GM21360 (cell line): ENCODE data around the gene DAGLA.

Experiments used
- ATAC-seq: cut with Tn5 transposase; IDR thresholded peaks from one replicate; pipeline ENCODE4 v1.9.1; 2021; ENCODE audit warnings: mild to moderate bottlenecking, moderate library complexity; ENCODE audit not compliant: unreplicated experiment

DAGLA gene

GRCh38 chr11:61706452-61707400 lies 26.5 kb downstream of the DAGLA start:
- ATAC-seq, result no peak

DNA sequence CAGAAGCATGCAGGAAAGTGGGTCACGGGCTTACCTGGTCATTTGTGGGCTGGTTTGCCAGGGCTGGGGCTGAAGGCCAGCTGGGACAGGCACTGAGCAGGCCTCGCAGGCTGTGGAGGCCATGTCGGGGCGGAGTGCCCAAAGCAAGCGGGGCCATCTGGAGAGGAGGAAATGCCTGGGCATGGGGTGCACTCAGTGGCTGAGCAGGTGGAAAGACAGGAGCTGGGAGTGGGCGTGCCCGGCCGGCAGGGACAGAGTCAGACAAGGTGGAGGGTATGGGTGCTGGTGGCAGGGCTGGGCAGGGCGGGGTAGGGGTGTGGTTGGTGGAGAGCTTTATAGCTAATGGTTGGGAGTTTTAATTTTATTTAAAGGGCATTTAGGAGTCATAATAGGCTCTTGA lies 27.4 kb downstream of the DAGLA start:
- no peak for ATAC-seq

DNA sequence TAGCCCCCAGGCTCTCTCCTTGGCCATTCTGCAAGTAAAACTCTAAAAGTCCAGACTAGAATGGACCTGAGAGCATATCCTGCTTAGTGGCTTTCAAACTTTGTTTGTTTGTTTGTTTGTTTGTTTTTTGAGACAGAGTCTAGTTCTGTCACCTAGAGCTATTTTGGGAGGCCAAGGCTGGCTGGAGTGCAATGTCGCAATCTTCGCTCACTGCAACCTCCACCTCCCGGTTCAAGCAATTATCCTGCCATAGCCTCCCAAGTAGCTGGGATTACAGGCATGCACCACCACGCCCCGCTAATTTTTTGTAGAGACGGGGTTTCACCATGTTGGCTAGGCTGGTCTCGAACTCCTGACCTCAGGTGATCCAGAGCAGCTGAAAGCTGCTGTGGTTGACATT lies 28.9 kb downstream of the DAGLA start:
- ATAC-seq, result no peak

GRCh38 chr11:61709572-61709971 lies 29.4 kb downstream of the DAGLA start:
- ATAC-seq, result no peak

- no peak for ATAC-seq
Observed at GRCh38 chr11:61710019-61710418, 29.8 kb downstream of the DAGLA start.

- ATAC-seq, result no peak
Observed at GRCh38 chr11:61711037-61711436, 30.8 kb downstream of the DAGLA start.

- ATAC-seq, result no peak
Observed at GRCh38 chr11:61711498-61711897, 31.3 kb downstream of the DAGLA start.

DNA sequence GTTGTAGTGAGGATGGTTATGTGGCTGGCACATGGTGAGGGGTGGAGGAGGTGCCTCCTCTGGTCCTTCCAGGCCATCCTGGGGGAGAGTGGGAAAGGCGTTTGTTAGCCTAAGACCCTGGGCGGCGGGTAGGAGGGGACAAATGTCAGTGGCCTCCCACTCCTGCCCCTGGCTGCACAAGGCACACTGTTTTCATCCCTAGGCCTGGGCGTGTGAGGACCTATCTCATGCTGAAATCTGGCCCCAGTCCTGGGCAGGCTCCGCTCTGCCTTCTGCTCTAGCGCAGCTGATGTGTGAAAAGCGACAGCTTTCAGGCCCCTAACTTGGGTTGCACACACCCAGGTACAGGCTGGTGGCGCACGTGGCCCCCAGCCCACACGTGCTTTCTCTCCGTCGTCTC lies 32.1 kb downstream of the DAGLA start:
- no peak for ATAC-seq

DNA sequence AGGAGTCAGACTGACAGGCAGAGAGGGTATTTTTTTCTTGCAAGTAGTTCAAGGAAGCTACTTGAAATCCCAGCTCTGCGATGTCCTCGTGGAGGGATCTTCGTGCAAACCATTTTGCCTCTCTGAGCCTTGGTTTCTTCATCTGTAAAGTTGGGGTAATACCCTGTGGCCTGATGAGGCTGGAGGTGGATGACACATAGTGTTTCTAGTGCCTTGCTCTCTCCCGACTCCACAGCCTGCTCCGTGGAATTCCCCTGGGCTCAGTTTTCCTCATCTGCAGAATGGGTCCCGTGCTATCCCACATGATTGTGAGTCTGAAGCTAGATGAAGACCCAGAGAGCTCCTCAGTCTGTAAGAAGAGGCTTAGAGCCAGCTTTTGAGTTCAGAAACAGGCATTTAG lies 32.7 kb downstream of the DAGLA start:
- ATAC-seq, result no peak

- ATAC-seq, result no peak
Observed at GRCh38 chr11:61713464-61713863, 33.3 kb downstream of the DAGLA start.

- no peak for ATAC-seq
Observed at GRCh38 chr11:61713906-61714305, 33.7 kb downstream of the DAGLA start.

DNA sequence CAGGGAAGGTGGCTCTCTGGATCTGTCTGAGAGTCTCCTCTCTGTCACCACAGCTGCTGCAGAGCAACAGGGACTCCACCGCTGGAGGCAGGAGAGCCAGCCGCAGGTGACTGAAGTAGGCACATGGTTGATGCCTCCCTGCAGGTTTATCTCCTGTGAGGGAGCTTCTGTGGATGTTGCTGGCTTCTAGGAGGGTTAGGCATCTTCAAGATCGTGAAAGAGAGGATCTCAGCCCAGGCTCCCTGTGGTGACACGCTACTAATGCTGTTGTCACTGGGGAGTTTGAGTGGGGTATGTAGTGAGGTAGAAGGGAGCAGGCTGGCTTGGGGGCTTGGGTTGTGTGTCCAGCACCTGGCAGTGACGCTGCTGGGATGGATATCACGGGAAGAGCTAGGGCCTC lies 34.1 kb downstream of the DAGLA start:
- ATAC-seq, result no peak

DNA sequence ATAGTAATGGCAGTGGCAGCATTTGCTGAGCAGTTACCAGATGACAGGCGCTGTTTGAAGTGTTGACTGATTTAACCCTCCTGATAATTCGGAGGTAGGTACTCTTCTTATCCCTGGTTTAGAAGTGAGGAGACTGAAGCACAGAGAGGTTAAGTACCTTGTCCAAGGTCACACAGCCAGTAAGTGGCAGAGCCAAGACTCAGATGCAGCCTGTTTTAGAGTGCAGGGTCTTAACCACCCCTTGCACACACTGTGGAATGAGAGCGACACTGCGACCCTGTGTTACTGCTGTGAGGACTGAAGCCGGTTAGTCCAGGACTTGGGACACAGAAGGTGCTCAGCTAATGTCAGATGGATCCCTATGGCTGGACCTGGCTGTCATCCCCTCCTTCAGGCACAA lies 34.7 kb downstream of the DAGLA start:
- ATAC-seq, result no peak

- ATAC-seq, result no peak
Observed at GRCh38 chr11:61715867-61716266, 35.7 kb downstream of the DAGLA start.

GRCh38 chr11:61716478-61717285 lies 36.5 kb downstream of the DAGLA start:
- ATAC-seq, result no peak

DNA sequence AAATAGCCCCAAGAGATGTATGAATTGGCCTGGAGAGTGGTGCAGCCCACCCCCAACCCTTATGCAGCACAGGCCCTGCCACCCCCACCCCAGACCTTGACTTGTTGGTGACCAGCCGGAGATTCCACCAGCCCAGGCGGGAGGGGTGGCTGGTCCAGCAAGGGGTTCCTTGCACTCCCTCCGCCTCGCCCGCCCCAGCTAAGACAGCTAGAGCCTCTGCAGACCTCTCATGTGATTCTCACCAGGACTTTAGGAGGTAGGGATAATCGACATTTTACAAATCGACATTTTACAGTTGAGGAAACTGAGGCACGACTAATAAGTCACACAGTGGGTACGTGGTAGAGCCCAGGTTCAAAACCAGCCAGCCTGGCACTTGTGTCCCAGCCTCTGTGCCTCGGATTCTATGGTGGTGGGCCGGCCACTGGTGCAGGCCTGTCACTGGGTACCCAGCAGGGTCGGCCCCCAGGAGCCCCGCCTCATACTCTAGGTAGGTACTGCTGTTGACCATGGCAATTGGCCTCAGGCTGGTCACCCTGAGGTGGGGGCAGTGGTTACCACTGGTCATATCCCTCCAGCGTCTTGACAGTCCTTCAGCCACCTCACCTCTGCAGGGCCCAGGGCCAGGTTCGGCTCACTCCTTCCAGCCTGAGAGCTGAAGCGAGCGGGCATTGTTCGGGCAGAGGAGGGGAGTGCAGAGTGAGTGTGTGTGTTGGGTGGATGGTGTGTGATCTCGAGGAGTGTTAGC lies 37.3 kb downstream of the DAGLA start:
- ATAC-seq, result no peak

DNA sequence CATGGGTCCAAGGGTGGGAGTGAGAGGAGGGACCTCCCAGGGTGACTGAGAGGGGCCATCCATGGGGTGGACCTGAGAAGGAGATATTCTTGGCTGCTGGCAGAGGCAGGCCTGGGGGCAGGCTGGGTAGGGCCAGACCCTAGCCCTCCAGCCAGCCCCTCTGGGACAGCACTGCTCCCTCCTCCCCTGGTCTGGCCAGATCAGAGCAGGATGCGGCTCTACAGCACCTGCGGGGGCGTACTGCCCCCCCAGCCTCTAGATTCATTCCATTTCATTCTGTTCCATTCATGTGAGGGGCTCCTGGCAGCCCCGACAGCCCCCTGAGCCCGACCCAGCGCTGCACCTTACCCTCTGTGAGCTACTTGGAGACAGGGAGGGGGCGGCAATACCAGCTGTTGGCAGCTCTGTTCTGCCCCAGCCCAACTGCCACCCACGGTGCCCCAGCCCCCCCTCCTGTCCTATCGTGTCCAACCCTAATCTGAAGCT lies 37.9 kb downstream of the DAGLA start:
- ATAC-seq, result no peak

DNA sequence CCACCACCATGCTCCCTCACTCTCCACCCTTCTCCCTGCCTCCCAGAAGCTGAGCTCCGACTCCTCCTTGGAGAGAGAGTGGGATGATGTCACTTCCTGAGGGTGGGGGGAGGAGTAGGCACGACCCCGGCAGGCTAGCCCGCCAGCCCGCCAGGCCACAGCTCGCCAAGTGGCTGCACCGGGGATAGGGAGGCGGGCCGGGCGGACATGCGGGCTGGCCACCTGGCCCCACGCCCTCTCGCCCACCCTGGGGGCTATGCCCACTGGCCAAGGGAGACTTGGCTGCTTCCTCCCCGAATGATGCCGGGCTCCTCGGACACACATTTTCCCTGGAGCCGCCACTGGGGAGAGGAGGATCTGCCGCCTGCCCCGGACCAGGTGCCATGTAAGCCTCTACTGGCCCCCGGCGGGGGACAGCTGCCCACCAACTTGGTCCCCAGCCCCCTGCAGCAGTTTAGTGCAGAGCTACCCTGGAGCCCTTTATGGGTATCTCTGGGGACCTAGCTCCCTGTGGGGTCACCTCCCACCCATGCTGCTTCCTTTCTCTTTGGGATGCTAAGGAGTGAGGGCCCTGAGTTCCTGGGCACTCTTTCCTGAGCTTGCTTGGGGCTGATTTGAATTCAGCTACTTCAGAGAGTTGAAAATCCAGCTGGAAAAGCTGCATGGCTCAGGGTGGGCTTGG lies 38.6 kb downstream of the DAGLA start:
- ATAC-seq, result no peak

GRCh38 chr11:61719978-61720377 lies 39.8 kb downstream of the DAGLA start:
- ATAC-seq, result no peak

GRCh38 chr11:61720597-61720996 lies 40.4 kb downstream of the DAGLA start:
- no peak for ATAC-seq

- ATAC-seq, result no peak
Observed at GRCh38 chr11:61724437-61724836, 44.2 kb downstream of the DAGLA start.
